Mesangial cell (primary cell): ENCODE results near the gene LRRC4C. TPM values are rescaled to one million over a fixed set of nuclear protein-coding genes. Genes with fewer than 3 reads are reported as not detected.

Experiments
- total RNA-seq: library from RNA; depleted of rRNA; stranded (reverse); fragments of >200 nt; gene quantifications from 2 replicates; pipeline ENCODE4 v1.2.3, GENCODE V29; 2015

LRRC4C gene
- total RNA-seq, result 0.51 TPM in 1 of 2 replicates, not detected in the other

GRCh38 chr11:41459465-41460401 is at the start of gene LRRC4C:
Gene LRRC4C (minus strand): TSS chr11:41459652.

